ENCODE results near the gene CPED1. TPM values are rescaled to one million over a fixed set of nuclear protein-coding genes. Genes with fewer than 3 reads are reported as not detected.

Gene CPED1
- total RNA-seq, 1 donor from 2014 or later: not detected

GRCh38 chr7:120979765-120980499, 8.6 kb upstream of the CPED1 start:
- intact Hi-C loops (cut with micrococcal nuclease): loop anchor here (10.0 kb wide), 1 partner anchor 355 kb away; no protein-coding TSS in a partner anchor

DNA sequence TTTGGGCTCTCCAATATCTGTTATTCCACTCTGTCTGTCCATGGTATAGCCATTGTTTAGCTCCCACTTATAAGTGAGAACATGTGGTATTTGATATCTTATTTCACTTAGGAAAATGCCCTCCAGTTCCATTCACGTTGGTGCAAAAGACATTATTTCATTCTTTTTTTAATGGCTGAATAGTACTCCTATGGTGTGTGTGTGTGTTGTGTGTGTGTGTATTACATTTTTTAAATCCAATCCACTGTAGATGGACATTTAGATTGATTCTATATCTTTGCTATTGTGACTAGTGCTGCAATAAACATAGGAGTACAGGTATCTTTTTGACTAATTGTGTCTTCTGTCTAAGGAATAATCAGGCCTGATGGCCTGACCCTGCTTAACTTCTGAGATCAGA, 7.4 kb upstream of the CPED1 start:
- intact Hi-C loops (cut with micrococcal nuclease): loop anchor here (10.0 kb wide), 1 partner anchor 354 kb away; no protein-coding TSS in a partner anchor

DNA sequence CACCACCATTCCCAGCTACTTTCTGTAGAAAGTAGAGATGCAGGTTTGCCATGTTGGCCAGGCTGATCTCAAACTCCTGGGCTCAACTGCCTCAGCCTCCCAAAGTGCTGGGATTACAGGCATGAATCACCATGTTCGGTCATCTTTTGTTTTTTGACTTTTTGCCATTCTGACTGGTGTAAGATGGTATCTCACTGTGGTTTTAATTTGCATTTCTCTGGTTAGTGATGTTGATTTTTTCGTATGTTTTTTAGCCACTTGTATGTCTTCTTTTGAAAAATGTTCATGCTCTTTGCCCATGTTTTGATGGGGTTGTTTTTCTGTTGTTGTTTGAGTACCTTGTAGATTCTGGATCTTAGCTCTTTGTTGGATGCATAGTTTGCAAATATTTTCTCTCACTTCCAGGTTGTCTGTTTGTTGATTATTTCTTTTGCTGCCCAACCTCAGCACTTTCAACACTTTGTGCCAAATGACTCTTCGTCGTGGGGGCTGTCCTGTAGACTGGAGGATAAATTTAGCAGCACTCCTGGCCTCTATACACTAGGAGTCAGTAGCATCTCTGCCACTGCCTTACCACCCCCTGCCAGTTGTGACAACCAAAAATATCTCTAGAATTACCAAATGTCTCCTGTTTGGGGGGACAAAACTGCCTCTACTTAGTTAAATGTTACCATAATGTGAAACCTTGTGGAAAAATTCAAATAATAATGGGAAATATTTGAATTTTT, 6.5 kb upstream of the CPED1 start:
- intact Hi-C loops (cut with micrococcal nuclease): loop anchor here (2.0 to 10.0 kb wide), 2 partner anchors 17 to 353 kb away; no protein-coding TSS in a partner anchor

DNA sequence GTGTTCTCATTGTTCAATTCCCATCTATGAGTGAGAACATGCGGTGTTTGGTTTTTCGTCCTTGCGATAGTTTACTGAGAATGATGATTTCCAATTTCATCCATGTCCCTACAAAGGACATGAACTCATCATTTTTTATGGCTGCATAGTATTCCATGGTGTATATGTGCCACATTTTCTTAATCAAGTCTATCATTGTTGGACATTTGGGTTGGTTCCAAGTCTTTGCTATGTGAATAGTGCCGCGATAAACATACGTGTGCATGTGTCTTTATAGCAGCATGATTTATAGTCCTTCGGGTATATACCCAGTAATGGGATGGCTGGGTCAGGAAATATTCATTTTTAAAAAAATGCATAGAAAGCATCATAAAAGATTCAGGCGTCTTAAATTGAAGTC, 4.9 kb upstream of the CPED1 start:
- intact Hi-C loops (cut with micrococcal nuclease): loop anchor here (2.0 to 10.0 kb wide), 2 partner anchors 19 to 351 kb away; no protein-coding TSS in a partner anchor

DNA sequence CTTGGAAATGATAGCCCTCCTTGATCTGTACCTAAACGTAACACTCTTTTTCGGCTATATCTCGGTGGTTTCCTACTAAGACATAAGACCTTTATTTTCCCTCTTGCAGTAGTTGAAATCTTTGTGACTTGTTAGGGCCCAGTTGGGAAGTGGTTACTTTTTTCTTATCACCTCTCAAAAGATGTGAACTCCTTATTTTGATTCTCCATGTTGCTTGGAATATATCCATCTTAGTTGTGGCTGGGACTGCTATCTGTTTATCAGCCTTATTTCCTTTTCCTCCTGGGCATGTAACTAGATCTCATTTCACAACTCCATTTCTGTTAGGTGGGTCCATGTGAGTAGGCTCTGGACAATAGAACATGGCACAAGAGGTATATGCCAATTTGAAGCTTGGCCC, 4.1 kb upstream of the CPED1 start:
- intact Hi-C loops (cut with micrococcal nuclease): loop anchor here (10.0 kb wide), 1 partner anchor 350 kb away; no protein-coding TSS in a partner anchor

GRCh38 chr7:120985130-120985758, 3.3 kb upstream of the CPED1 start:
- intact Hi-C loops (cut with micrococcal nuclease): loop anchor here (10.0 kb wide), 1 partner anchor 350 kb away; no protein-coding TSS in a partner anchor

DNA sequence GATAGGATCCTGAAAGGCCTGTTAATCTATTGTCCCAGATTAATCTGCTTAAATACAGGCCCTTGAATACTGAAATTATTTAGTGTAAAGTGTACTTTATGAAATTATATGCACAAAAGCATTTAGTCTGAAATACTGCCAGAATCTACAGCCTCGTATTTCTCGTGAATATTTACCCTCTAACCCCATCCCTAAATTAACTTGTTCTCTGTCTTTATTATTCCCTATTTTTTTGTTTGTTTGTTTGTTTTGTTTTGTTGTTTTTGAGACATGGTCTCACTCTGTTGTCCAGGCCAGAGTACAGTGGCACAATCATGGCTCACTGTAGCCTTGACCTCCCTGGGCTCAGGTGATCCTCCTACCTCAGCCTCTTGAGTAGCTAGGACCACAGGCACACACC, 2.7 kb upstream of the CPED1 start:
- intact Hi-C loops (cut with micrococcal nuclease): loop anchor here (2.0 to 10.0 kb wide), 3 partner anchors 13 to 349 kb away; no protein-coding TSS in a partner anchor

DNA sequence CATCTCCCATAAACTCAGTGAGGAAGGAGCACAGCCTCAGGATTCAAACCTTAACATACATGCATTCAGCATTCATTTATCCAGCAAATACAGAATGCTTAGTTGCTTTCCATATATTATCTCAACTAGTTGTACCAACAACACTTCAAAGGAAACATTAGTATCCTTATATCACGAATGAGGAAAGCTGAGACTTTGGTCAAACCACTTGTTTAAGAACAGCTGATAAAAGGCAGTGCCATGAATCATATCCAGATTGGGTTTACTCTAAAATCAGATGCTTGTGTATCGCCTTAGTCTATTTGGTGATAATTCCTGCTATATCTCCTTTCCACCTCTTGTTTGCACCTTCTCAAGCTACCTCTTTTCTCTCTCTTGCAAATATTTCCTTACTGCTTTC, 1.9 kb upstream of the CPED1 start:
- intact Hi-C loops (cut with micrococcal nuclease): loop anchor here (1.0 to 10.0 kb wide), 9 partner anchors 14 to 1158 kb away; partner anchors contain the start of genes AASS and ING3

- intact Hi-C loops (cut with micrococcal nuclease): loop anchor here (1.0 to 10.0 kb wide), 9 partner anchors 14 to 1157 kb away; partner anchors contain the start of genes AASS and ING3
These were observed 1.2 kb upstream of the CPED1 start for GRCh38 chr7:120987280-120987679.

GRCh38 chr7:120987683-120988590, 574 bp upstream of the CPED1 start:
- intact Hi-C loops (cut with micrococcal nuclease): loop anchor here (1.0 to 10.0 kb wide), 9 partner anchors 15 to 1156 kb away; partner anchors contain the start of genes AASS and ING3

DNA sequence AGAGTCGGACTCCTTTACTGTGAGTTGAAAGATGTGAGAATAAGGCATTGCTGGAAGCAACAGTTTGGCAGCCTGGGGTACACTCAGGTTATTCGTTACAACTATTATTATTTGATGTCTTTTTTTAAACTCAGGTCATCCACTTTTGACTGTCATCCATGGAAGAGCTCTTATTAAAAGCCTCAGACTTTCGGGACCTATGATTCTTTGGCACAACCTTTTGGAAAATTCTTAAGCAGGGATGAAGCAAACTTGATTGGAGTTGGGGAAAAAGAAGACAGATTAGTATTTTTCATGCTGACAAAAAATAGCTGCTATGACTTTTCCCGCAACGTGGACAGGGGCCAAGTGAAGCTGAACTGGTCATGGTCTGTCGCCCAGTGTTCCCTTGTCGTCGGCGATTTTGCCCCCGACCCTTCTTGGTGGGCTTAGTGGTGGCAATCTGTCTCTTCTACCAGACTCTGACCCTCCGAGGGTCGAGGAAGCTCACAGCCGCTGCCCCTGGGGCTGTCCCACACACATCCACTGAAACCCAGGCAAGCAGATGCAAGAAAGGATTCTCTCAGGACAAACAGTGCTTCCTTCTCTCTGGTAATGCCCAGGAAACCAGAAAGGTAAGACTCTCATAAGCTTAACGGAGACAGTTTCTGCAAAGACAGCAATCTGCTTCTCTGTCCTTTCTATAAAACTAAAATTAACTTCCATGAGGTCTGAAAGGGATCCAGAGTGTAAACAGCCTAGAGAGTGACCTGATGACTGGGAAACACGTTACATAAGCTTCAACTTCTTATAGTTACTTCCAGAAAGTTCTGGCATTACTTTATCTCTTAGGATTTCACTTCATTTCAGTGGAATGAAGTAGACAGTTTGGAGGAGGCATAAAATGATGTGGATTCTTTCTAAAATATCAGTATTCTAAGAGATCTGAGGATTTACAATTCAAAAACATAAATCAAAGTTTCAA, 1.0 kb downstream of the CPED1 start:
- intact Hi-C loops (cut with micrococcal nuclease): loop anchor here (10.0 kb wide), 1 partner anchor 345 kb away; no protein-coding TSS in a partner anchor

GRCh38 chr7:120990468-120991118, 2.1 kb downstream of the CPED1 start:
- intact Hi-C loops (cut with micrococcal nuclease): no loop called here

DNA sequence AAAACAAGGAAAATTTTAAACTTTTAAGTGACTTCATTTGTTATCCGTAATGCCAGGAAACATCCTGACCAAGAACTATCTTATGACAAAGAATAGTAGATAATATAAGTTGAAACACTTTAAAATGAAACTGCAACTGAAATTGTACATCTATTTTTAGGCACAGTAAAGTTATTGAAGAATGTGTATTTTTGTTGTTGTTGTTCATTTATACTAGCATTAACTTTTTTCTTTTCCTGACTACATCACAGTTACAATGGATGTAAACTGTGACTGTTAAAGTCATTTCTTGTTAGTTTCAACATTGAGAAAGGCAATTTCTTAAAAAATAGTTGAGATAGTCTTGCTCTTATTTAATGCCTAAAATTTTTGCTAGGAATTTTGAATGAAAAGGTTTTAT, 2.6 kb downstream of the CPED1 start:
- intact Hi-C loops (cut with micrococcal nuclease): no loop called here

- intact Hi-C loops (cut with micrococcal nuclease): no loop called here
These were observed 3.1 kb downstream of the CPED1 start for GRCh38 chr7:120991581-120991980.

DNA sequence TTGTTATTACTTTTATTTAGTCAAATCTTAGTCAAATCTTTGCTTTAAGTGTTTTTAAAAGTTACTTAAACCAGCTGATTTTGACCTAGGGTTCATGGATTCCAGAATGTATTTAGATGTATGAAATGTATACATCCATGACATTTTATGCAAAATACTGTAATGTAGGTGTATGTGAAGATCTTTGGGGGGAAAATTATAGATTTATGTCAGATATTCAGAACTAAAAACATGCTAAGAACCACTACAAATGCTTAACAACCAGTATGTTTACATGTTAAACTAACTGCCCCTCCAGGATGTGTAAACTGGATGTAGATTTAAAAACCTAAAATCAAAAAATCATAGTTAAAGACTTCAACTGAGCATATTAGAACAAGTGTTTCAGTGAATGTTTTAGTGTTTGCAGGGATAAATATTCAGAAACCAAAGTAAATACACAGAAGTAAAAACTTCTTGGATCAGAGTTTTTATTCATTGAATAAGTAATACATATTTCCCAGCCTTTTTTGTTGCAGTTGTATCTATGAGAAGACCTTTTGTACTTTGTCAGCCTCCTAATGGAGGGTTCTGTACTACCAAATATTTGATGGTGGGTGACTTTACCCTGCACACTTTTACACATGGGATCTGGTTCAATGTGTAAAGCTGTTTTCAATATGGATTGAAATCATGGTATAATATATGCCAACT, 3.9 kb downstream of the CPED1 start:
- intact Hi-C loops (cut with micrococcal nuclease): no loop called here

- intact Hi-C loops (cut with micrococcal nuclease): no loop called here
These were observed 4.5 kb downstream of the CPED1 start for GRCh38 chr7:120992965-120993494.

GRCh38 chr7:120993553-120994191, 5.2 kb downstream of the CPED1 start:
- intact Hi-C loops (cut with micrococcal nuclease): no loop called here

All from T-helper 1 cell treated with Interleukin-12 subunit alpha and Interleukin-12 subunit beta and Interleukin-4 antibody, amounts not matched to agents 30 ng/mL and 1 ng/mL, for 36 hours (primary cell).